KOPT-K1 (cell line): Measurements from ENCODE around the gene LTB4R2.

Experiments used
- H3K27ac ChIP-seq: fragments of 200-600 bp; sonication (generic); 2 replicates; pipeline ENCODE4 v1.5.1; 2016; ENCODE audit warnings: antibody characterized with exemption, mild to moderate bottlenecking, low read depth, low read length; ENCODE audit not compliant: poor library complexity, severe bottlenecking
- H3K36me3 ChIP-seq: fragments of 200-600 bp; sonication (generic); 2 replicates; pipeline ENCODE4 v1.5.1; 2017; ENCODE audit warnings: antibody characterized with exemption, mild to moderate bottlenecking, low read length, moderate library complexity; ENCODE audit not compliant: insufficient read depth
- H3K9me3 ChIP-seq: fragments of 200-600 bp; sonication (generic); 2 replicates; pipeline ENCODE4 v1.5.1; 2017; ENCODE audit warnings: antibody characterized with exemption, low read length, mild to moderate bottlenecking; ENCODE audit not compliant: insufficient read depth, poor library complexity, severe bottlenecking

The LTB4R2 gene

GRCh38 chr14:24300326-24300980 is 9.5 kb upstream of the LTB4R2 start:
- no peaks in the 10 kb centered on the region for H3K9me3 ChIP-seq
- H3K36me3 ChIP-seq: peaks cover 54% of the 10 kb centered on the region
- peak overlapping the region; percentile 57 for H3K27ac ChIP-seq

- H3K36me3 ChIP-seq: peaks cover 79% of the 10 kb centered on the region
- no peaks in the 10 kb centered on the region for H3K9me3 ChIP-seq
- no peak overlapping the region for H3K27ac ChIP-seq
Measured at GRCh38 chr14:24304019-24304387, 5.9 kb upstream of the LTB4R2 start.

GRCh38 chr14:24307156-24307574 is 2.8 kb upstream of the LTB4R2 start:
- no peaks in the 10 kb centered on the region for H3K9me3 ChIP-seq
- no peak overlapping the region for H3K27ac ChIP-seq
- peaks cover 93% of the 10 kb centered on the region for H3K36me3 ChIP-seq

DNA sequence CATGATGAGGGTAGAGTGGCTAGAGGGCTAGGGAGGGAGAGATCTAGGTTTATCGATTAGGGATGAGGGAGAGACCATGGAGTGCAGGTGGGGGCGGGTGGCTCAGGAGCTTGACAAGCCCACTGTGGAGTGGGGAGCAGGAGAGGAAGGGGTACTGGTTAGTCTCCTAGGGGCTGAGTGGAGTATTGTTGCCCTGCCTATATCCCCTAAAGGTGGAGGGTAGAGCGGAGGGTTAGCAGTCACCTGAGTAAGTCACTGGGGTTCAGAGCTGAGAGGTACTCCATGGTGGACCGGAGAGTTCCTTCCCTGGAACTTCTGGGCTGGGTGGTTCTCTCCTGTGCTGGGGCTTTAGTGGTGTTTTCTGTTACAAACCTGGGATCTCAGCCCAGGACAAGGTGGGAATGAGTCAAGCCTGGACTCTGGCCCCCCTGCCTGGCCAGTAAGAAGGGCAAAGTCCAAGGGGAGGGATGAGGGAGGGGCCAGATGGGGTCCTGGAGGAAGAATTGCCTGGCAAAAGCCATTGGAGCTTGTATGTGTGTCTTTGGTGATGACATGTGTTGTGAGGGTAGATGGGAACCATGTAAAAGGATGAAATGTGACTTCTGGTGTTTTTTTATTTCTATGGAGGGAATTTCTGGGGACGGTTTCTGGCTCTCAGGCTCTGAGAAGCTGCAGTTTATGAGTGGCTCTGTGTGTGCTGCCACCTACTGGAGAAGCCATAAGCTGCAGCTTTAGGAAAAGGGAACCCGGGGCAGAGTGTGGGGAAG is 2.2 kb upstream of the LTB4R2 start, which contains the start of gene CIDEB:
CIDEB (minus strand) TSS at position 403 of the 767 bp plus-strand sequence; CDS start at position 284, 119 bp downstream.
- Histone ChIP-seq H3K9me3 (no peaks in the 10 kb centered on the region), H3K36me3 (peaks cover 93% of the 10 kb centered on the region), H3K27ac (no peak within 1 kb of the TSS)

DNA sequence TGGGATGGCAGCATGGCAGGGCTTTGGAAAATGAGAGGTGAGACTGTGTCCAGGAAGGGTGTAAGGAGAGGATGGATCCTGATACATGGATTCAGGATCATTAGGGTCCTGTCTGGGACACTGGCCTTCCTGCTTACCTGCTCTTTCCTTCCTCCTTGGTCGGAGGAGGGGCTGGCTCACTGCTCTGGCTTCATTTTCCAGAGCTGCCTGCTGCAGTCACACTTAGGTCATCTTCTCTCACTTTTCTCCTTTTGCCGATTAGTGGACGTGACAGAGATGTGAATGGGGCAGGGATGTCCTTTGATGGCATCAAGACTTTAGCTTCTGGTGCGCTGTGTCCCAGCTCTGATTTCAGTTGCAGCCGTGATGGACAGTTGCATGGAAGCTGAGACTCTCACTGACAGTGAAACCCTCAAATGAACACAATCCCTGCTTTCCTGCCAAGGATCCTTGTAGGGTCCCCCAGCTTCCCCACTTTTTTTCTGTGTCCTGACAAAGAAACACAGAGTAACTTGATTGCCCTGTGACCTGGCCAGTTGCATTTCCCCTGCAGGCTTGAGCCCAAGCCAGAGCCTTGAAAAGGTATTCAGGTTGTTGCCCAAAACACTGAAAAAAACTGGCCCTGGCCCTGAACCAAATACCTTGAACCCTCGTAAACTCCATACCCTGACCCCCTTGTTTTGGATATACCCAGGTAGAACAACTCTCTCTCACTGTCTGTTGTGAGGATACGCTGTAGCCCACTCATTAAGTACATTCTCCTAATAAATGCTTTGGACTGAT is 1.4 kb upstream of the LTB4R2 start:
- peaks cover 86% of the 10 kb centered on the region for H3K36me3 ChIP-seq

GRCh38 chr14:24310265-24310645 is 315 bp downstream of the LTB4R2 start:
- H3K36me3 ChIP-seq: peaks cover 76% of the 10 kb centered on the region
- H3K27ac ChIP-seq: no peak overlapping the region
- H3K9me3 ChIP-seq: no peaks in the 10 kb centered on the region

More for the DNA sequence above, 1.4 kb upstream of the LTB4R2 start:
- Histone ChIP-seq H3K9me3 (no peaks in the 10 kb centered on the region), H3K27ac (no peak overlapping the region)

DNA sequence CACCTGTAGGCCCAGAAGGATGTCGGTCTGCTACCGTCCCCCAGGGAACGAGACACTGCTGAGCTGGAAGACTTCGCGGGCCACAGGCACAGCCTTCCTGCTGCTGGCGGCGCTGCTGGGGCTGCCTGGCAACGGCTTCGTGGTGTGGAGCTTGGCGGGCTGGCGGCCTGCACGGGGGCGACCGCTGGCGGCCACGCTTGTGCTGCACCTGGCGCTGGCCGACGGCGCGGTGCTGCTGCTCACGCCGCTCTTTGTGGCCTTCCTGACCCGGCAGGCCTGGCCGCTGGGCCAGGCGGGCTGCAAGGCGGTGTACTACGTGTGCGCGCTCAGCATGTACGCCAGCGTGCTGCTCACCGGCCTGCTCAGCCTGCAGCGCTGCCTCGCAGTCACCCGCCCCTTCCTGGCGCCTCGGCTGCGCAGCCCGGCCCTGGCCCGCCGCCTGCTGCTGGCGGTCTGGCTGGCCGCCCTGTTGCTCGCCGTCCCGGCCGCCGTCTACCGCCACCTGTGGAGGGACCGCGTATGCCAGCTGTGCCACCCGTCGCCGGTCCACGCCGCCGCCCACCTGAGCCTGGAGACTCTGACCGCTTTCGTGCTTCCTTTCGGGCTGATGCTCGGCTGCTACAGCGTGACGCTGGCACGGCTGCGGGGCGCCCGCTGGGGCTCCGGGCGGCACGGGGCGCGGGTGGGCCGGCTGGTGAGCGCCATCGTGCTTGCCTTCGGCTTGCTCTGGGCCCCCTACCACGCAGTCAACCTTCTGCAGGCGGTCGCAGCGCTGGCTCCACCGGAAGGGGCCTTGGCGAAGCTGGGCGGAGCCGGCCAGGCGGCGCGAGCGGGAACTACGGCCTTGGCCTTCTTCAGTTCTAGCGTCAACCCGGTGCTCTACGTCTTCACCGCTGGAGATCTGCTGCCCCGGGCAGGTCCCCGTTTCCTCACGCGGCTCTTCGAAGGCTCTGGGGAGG is 985 bp downstream of the LTB4R2 start, which contains the start of gene LTB4R:
LTB4R (plus strand) TSS at position 857 of the 959 bp plus-strand sequence. CDS start 4,150 bp downstream, outside the sequence.
- Histone ChIP-seq H3K36me3 (peaks cover 69% of the 10 kb centered on the region), H3K27ac (no peak within 1 kb of the TSS), H3K9me3 (no peaks in the 10 kb centered on the region)

- Histone ChIP-seq H3K9me3 (no peaks in the 10 kb centered on the region), H3K36me3 (peaks cover 58% of the 10 kb centered on the region), H3K27ac (no peak overlapping the region)
Measured at GRCh38 chr14:24311837-24312615, 2.1 kb downstream of the LTB4R2 start.

- peaks cover 50% of the 10 kb centered on the region for H3K36me3 ChIP-seq
- H3K27ac ChIP-seq: no peak overlapping the region
Measured at GRCh38 chr14:24312736-24313507, 3.0 kb downstream of the LTB4R2 start.

GRCh38 chr14:24313913-24314312 is 4.0 kb downstream of the LTB4R2 start:
- H3K36me3 ChIP-seq: peaks cover 43% of the 10 kb centered on the region
- H3K9me3 ChIP-seq: no peaks in the 10 kb centered on the region
- no peak overlapping the region for H3K27ac ChIP-seq

More at GRCh38 chr14:24312736-24313507, 3.0 kb downstream of the LTB4R2 start:
- no peaks in the 10 kb centered on the region for H3K9me3 ChIP-seq

GRCh38 chr14:24314377-24315193 is 4.6 kb downstream of the LTB4R2 start:
- H3K27ac ChIP-seq: no peak overlapping the region
- H3K9me3 ChIP-seq: no peaks in the 10 kb centered on the region
- H3K36me3 ChIP-seq: peaks cover 36% of the 10 kb centered on the region

GRCh38 chr14:24315243-24315806 is 5.4 kb downstream of the LTB4R2 start:
- H3K9me3 ChIP-seq: no peaks in the 10 kb centered on the region
- no peak overlapping the region for H3K27ac ChIP-seq
- peaks cover 29% of the 10 kb centered on the region for H3K36me3 ChIP-seq
